Cardiac muscle cell (in vitro differentiated cells and primary cell): ENCODE data around the gene SH3BP1. TPM values are rescaled to one million over a fixed set of nuclear protein-coding genes. Genes with fewer than 3 reads are reported as not detected.

Experiments used
- DNase-seq, 2 donors: peaks; one replicate each; pipeline versions ENCODE4 v3.0.0 to v3.0.0-alpha.2; 2010 to 2017; ENCODE audit warnings: low read depth in 1 of 2, low spot score in 1 of 2
- H3K27ac ChIP-seq: fragments of 200-600 bp; sonication (generic); 2 replicates; pipeline ENCODE4 v1.5.1; 2016
- H3K27me3 ChIP-seq: fragments of 200-600 bp; sonication (generic); 2 replicates; pipeline ENCODE4 v1.6.0; 2016; ENCODE audit warnings: control low read depth
- H3K36me3 ChIP-seq: fragments of 200-600 bp; sonication (generic); 2 replicates; pipeline ENCODE4 v1.5.1; 2016; ENCODE audit warnings: control low read depth
- H3K4me1 ChIP-seq: fragments of 200-600 bp; sonication (generic); 2 replicates; pipeline ENCODE4 v1.8.1; 2017; ENCODE audit warnings: low read depth, mild to moderate bottlenecking, mixed run types
- H3K4me3 ChIP-seq: fragments of 200-600 bp; sonication (generic); 2 replicates; pipeline ENCODE4 v1.5.1; 2016; ENCODE audit warnings: mild to moderate bottlenecking
- H3K9me3 ChIP-seq: fragments of 200-600 bp; sonication (generic); 2 replicates; pipeline ENCODE4 v1.5.1; 2017; ENCODE audit warnings: low read depth, mild to moderate bottlenecking, control low read depth
- polyA plus RNA-seq: library from polyadenylated mRNA; unstranded; fragments of >200 nt; fragmentation: Nextera tagmentation; extraction: Ambion mirVana; gene quantifications from 2 replicates; pipeline ENCODE4 v1.2.1, GENCODE V29; 2016
- total RNA-seq: library from RNA; depleted of rRNA; stranded (reverse); fragments of >200 nt; gene quantifications from 2 replicates; pipeline ENCODE4 v1.2.3, GENCODE V29; 2016
- TF ChIP-seq, protein P1 (sequence below): IDR thresholded peaks from 2 replicates; pipeline ENCODE4 v1.5.1; 2012; ENCODE audit warnings: low read depth, mild to moderate bottlenecking, low read length

SH3BP1 gene
- total and polyA plus RNA-seq, 2 experiments from 2014 or later, result 15.0 to 51.9 TPM

GRCh38 chr22:37659897-37660708 is 20.6 kb downstream of the SH3BP1 start:
- Histone ChIP-seq H3K9me3 (no peaks in the 10 kb centered on the region), H3K4me3 (peak overlapping the region; percentile 92), H3K27me3 (no peaks in the 10 kb centered on the region), H3K36me3 (no peaks in the 10 kb centered on the region), H3K4me1 (peaks cover 14% of the 10 kb centered on the region), H3K27ac (peak overlapping the region; percentile 78)
- TF ChIP-seq, protein P1, sequence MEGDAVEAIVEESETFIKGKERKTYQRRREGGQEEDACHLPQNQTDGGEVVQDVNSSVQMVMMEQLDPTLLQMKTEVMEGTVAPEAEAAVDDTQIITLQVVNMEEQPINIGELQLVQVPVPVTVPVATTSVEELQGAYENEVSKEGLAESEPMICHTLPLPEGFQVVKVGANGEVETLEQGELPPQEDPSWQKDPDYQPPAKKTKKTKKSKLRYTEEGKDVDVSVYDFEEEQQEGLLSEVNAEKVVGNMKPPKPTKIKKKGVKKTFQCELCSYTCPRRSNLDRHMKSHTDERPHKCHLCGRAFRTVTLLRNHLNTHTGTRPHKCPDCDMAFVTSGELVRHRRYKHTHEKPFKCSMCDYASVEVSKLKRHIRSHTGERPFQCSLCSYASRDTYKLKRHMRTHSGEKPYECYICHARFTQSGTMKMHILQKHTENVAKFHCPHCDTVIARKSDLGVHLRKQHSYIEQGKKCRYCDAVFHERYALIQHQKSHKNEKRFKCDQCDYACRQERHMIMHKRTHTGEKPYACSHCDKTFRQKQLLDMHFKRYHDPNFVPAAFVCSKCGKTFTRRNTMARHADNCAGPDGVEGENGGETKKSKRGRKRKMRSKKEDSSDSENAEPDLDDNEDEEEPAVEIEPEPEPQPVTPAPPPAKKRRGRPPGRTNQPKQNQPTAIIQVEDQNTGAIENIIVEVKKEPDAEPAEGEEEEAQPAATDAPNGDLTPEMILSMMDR, result no peak
- DNase-seq, result no peak

- Histone ChIP-seq H3K36me3 (no peaks in the 10 kb centered on the region), H3K4me3 (no peak overlapping the region), H3K4me1 (peaks cover 14% of the 10 kb centered on the region), H3K9me3 (no peaks in the 10 kb centered on the region), H3K27me3 (no peaks in the 10 kb centered on the region), H3K27ac (peak overlapping the region; percentile 78)
- TF ChIP-seq, protein P1, result no peak
- DNase-seq, result no peak
Observed at GRCh38 chr22:37660709-37661045, 21.2 kb downstream of the SH3BP1 start.

GRCh38 chr22:37661160-37661924 is 21.9 kb downstream of the SH3BP1 start:
- Histone ChIP-seq H3K27ac (peak overlapping the region; percentile 78), H3K4me3 (no peak overlapping the region), H3K4me1 (peaks cover 14% of the 10 kb centered on the region), H3K36me3 (peaks cover 3% of the 10 kb centered on the region), H3K9me3 (no peaks in the 10 kb centered on the region), H3K27me3 (no peaks in the 10 kb centered on the region)
- peak; percentile 59 to 62 for DNase-seq
- TF ChIP-seq, protein P1, result peak; percentile 64

GRCh38 chr22:37662039-37662438 is 22.6 kb downstream of the SH3BP1 start:
- no peak for DNase-seq
- Histone ChIP-seq H3K9me3 (no peaks in the 10 kb centered on the region), H3K27ac (peak overlapping the region; percentile 63), H3K36me3 (peaks cover 3% of the 10 kb centered on the region), H3K27me3 (no peaks in the 10 kb centered on the region), H3K4me1 (peaks cover 14% of the 10 kb centered on the region), H3K4me3 (no peak overlapping the region)
- TF ChIP-seq, protein P1, result no peak

GRCh38 chr22:37663521-37664140 is 24.2 kb downstream of the SH3BP1 start:
- Histone ChIP-seq H3K9me3 (no peaks in the 10 kb centered on the region), H3K4me1 (peaks cover 17% of the 10 kb centered on the region)

More at GRCh38 chr22:37663521-37664140, 24.2 kb downstream of the SH3BP1 start:
- DNase-seq, result no peak
- Histone ChIP-seq H3K27me3 (no peaks in the 10 kb centered on the region), H3K27ac (no peak overlapping the region), H3K4me3 (no peak overlapping the region), H3K36me3 (peaks cover 3% of the 10 kb centered on the region)
- TF ChIP-seq, protein P1, result no peak
